HEK293T (cell line): ENCODE results near the gene TRMT11.

Experiments used
- BHLHE40 ChIP-seq: fragments of 450-650 bp; IDR thresholded peaks from 2 replicates; pipeline ENCODE4 v1.6.1; 2016; ENCODE audit warnings: mild to moderate bottlenecking, moderate library complexity, borderline replicate concordance
- CTBP1 ChIP-seq: fragments of 450-650 bp; IDR thresholded peaks from 2 replicates; pipeline ENCODE4 v1.6.1; 2016; ENCODE audit warnings: borderline replicate concordance
- ELF4 ChIP-seq: fragments of 450-650 bp; IDR thresholded peaks from 2 replicates; pipeline ENCODE4 v1.6.1; 2017; ENCODE audit warnings: antibody characterized with exemption
- FOXK2 ChIP-seq: fragments of 450-650 bp; IDR thresholded peaks from 2 replicates; pipeline ENCODE4 v1.6.1; 2016; ENCODE audit warnings: mild to moderate bottlenecking
- FOXM1 ChIP-seq: fragments of 450-650 bp; IDR thresholded peaks from 2 replicates; pipeline ENCODE4 v1.6.1; 2017; ENCODE audit warnings: mild to moderate bottlenecking, borderline replicate concordance
- HDGF ChIP-seq: fragments of 450-650 bp; IDR thresholded peaks from 2 replicates; pipeline ENCODE4 v1.6.1; 2017; ENCODE audit warnings: antibody characterized with exemption, borderline replicate concordance
- LEF1 ChIP-seq: fragments of 450-650 bp; IDR thresholded peaks from 2 replicates; pipeline ENCODE4 v1.6.1; 2017; ENCODE audit warnings: mild to moderate bottlenecking, borderline replicate concordance
- NFRKB ChIP-seq: fragments of 450-650 bp; IDR thresholded peaks from 2 replicates; pipeline ENCODE4 v1.6.1; 2016; ENCODE audit warnings: mild to moderate bottlenecking, moderate library complexity
- SP1 ChIP-seq: fragments of 450-650 bp; IDR thresholded peaks from 2 replicates; pipeline ENCODE4 v1.6.1; 2017
- SUZ12 ChIP-seq: fragments of 450-650 bp; IDR thresholded peaks from 2 replicates; pipeline ENCODE4 v1.6.1; 2016; ENCODE audit warnings: mild to moderate bottlenecking
- TARDBP ChIP-seq: fragments of 450-650 bp; IDR thresholded peaks from 2 replicates; pipeline ENCODE4 v1.6.1; 2016

DNA sequence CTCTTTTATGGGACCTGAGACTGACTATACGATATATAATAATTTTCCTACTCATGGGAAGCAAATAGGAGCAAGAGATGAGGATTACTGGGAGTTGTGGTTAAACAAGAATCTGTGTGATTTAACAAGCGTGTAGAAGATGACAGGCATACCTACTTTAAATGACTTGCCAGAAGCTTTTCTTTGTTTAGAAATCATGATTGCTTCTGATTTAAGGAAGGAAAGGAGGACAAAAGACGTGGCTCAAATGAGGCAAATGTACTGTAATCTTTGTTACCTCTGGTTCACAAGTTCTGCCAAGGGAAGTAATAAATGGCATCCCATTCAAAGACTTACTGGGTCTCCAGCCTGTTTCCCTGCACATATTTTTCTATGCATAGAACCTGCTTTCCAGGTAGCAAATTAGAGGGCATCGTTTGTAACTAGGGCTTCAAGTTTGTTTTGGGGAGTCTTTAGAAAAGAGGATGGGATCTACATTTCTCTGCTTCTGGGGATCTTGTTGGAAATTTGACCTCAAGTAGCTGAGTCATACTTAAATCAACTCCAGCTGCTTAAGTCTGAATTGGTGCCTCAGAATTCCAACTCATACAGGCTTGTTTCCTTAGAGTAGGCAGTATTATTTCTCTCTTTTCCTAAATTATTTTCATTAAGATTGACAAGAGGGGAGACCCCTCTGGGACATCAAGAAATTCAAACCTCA, 2.9 kb upstream of the TRMT11 start:
- no peak for TF ChIP-seq SP1
- no peak for TF ChIP-seq FOXM1
- TF ChIP-seq FOXK2, result no peak
- no peak for TF ChIP-seq SUZ12
- TF ChIP-seq TARDBP, result no peak
- no peak for TF ChIP-seq NFRKB
- no peak for TF ChIP-seq CTBP1
- TF ChIP-seq LEF1, result no peak
- TF ChIP-seq ELF4, result no peak
- TF ChIP-seq BHLHE40, result no peak
- no peak for TF ChIP-seq HDGF
